ENCODE data around the gene IL20.

Gene IL20

GRCh38 chr1:206868264-206868663 lies 2.8 kb downstream of the IL20 start:
- TF ChIP-seq TAF1 (IDR thresholded peaks at IDR 0.05; ENCODE audit: low read depth) (no peak), REST (IDR thresholded peaks at IDR 0.05; ENCODE audit: low read depth) (no peak), CREB1 (IDR thresholded peaks at IDR 0.05; ENCODE audit: low read depth) (no peak), USF1 (IDR thresholded peaks at IDR 0.05) (no peak), TEAD4 (IDR thresholded peaks at IDR 0.05) (no peak), EGR1 (IDR thresholded peaks at IDR 0.05) (no peak), TCF12 (IDR thresholded peaks at IDR 0.05; ENCODE audit: low read depth) (no peak), FOXM1 (IDR thresholded peaks at IDR 0.05; ENCODE audit: borderline replicate concordance, low read depth) (no peak), EP300 (IDR thresholded peaks at IDR 0.05; ENCODE audit: borderline replicate concordance) (no peak), ZBTB7A (IDR thresholded peaks at IDR 0.05; ENCODE audit: low read depth) (no peak)

DNA sequence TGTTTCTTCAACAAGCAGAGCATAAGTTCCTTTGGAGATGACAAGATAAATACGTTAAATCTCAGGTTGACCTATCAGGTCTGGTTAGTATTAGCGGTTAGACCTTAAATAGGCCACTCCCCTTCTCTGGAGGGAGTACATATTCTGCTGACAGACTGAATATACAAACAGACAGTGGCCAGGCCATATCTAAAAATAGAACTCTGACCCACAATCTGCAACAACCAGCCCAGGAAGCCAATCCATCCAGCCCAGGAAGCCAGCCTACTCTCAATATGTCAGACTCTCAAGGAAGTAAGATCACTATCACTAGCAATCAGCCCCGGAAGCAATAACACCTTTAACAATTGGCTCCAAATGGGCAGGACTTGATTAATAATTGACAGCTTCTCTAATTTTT lies 6.7 kb downstream of the IL20 start:
- TF ChIP-seq CREB1 (IDR thresholded peaks at IDR 0.05; ENCODE audit: low read depth): no peak

DNA sequence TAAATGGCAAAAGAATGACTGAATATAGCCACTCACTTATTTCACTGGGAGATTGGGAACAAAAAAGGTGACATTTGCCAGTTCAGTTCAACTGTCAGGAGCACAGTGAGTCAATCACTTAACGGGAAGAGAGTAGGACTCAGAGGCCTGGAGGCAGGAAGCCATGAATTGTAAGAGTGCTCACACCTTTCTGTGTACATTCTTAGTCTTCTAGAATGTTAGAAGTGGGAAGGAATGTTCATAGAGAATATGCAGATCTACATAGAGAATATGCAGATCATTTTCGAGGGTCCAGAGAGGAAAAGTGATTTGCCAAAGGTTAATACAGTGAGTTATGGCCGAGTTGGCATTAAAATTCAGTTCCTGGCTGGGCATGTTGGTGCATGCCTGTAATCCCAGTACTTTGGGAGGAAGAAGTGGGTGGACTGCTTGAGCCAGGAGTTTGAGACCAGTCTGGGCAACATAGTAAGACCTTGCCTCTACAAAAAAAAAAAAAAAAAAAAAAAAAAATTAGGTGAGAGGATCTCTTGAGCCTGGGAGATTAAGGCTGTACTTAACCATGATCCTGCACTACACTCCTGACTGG lies 8.3 kb downstream of the IL20 start:
- TF ChIP-seq NFIC (IDR thresholded peaks at IDR 0.05) (no peak), USF1 (IDR thresholded peaks at IDR 0.05) (no peak), REST (IDR thresholded peaks at IDR 0.05; ENCODE audit: low read depth) (no peak), EP300 (IDR thresholded peaks at IDR 0.05; ENCODE audit: borderline replicate concordance) (no peak), RAD21 (IDR thresholded peaks at IDR 0.05; ENCODE audit: low read depth) (no peak), YY1 (IDR thresholded peaks at IDR 0.05; ENCODE audit: low read depth) (no peak), TCF12 (IDR thresholded peaks at IDR 0.05; ENCODE audit: low read depth) (no peak), TAF1 (IDR thresholded peaks at IDR 0.05; ENCODE audit: low read depth) (no peak), EGR1 (IDR thresholded peaks at IDR 0.05) (no peak), CREB1 (IDR thresholded peaks at IDR 0.05; ENCODE audit: low read depth) (no peak), FOXM1 (IDR thresholded peaks at IDR 0.05; ENCODE audit: borderline replicate concordance, low read depth) (no peak), ZBTB7A (IDR thresholded peaks at IDR 0.05; ENCODE audit: low read depth) (no peak), TEAD4 (IDR thresholded peaks at IDR 0.05) (no peak), CEBPB (IDR thresholded peaks at IDR 0.05) (no peak)
- TF ChIP-seq, protein P1, sequence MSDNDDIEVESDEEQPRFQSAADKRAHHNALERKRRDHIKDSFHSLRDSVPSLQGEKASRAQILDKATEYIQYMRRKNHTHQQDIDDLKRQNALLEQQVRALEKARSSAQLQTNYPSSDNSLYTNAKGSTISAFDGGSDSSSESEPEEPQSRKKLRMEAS (IDR thresholded peaks at IDR 0.05): no peak

DNA sequence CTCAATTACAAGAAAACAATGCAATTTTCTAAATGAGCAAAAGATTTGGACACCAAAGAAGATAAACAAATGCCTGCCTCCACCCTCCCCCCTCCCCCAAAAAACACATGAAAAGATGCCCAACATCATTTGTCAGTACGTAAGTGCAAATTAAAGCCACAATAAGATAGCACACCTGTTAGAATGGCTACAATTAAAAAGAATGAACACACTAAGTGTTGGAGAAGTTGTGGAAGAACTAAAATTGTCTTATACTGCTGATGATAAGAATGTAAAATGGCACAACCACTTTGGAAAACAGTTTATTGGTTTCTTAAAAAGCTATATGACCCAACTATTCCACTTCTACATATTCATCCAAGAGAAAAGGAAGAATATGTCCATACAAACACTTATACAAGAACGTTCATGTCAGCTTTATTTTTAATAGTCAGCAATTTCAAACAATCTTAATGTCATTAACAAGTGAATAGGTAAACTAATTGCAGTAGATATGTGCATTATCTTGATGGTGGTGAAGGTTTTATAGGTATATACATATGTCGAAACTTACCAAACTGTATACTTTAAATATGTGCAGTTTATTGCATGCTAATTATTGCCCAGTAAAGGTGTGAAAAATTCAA lies 10.4 kb downstream of the IL20 start:
- no peak for TF ChIP-seq CEBPB (IDR thresholded peaks at IDR 0.05)
- TF ChIP-seq EGR1 (IDR thresholded peaks at IDR 0.05): no peak
- TF ChIP-seq NFIC (IDR thresholded peaks at IDR 0.05): no peak
- no peak for TF ChIP-seq USF1 (IDR thresholded peaks at IDR 0.05)
- TF ChIP-seq FOXM1 (IDR thresholded peaks at IDR 0.05; ENCODE audit: borderline replicate concordance, low read depth): no peak
- no peak for TF ChIP-seq REST (IDR thresholded peaks at IDR 0.05; ENCODE audit: low read depth)
- TF ChIP-seq TEAD4 (IDR thresholded peaks at IDR 0.05): no peak
